Kidney epithelial cell (primary cell): Measurements from ENCODE around the gene B3GALT6. TPM values are rescaled to one million over a fixed set of nuclear protein-coding genes. Genes with fewer than 3 reads are reported as not detected.

Experiments used
- DNase-seq: peaks from one replicate; pipeline ENCODE4 v3.0.0-alpha.2; 2010; ENCODE audit warnings: low read depth
- H3K27me3 ChIP-seq: 2 replicates; pipeline ENCODE4 v1.6.0; 2011; ENCODE audit warnings: low read length; ENCODE audit not compliant: control insufficient read depth, insufficient read depth
- H3K36me3 ChIP-seq: 2 replicates; pipeline ENCODE4 v1.5.1; 2011; ENCODE audit warnings: low read length; ENCODE audit not compliant: control insufficient read depth, insufficient read depth
- H3K4me3 ChIP-seq: 2 replicates; pipeline ENCODE4 v1.5.1; 2011; ENCODE audit warnings: low read depth, mild to moderate bottlenecking, control low read depth, low read length
- total RNA-seq: library from RNA; depleted of rRNA; stranded (reverse); fragments of >200 nt; gene quantifications from 2 replicates; pipeline ENCODE4 v1.2.3, GENCODE V29; 2015
- TF ChIP-seq, protein P1 (sequence below): IDR thresholded peaks from 2 replicates; pipeline ENCODE4 v1.5.1; 2011; ENCODE audit warnings: mild to moderate bottlenecking, moderate library complexity, low read length, control low read depth, inconsistent platforms; ENCODE audit not compliant: insufficient read depth, poor library complexity, severe bottlenecking

B3GALT6 gene
- total RNA-seq, 1 donor from 2014 or later, result 43.7 TPM

GRCh38 chr1:1229770-1230169 lies 2.3 kb upstream of the B3GALT6 start:
- DNase-seq, result no peak
- no peak overlapping the region for H3K4me3 ChIP-seq

DNA sequence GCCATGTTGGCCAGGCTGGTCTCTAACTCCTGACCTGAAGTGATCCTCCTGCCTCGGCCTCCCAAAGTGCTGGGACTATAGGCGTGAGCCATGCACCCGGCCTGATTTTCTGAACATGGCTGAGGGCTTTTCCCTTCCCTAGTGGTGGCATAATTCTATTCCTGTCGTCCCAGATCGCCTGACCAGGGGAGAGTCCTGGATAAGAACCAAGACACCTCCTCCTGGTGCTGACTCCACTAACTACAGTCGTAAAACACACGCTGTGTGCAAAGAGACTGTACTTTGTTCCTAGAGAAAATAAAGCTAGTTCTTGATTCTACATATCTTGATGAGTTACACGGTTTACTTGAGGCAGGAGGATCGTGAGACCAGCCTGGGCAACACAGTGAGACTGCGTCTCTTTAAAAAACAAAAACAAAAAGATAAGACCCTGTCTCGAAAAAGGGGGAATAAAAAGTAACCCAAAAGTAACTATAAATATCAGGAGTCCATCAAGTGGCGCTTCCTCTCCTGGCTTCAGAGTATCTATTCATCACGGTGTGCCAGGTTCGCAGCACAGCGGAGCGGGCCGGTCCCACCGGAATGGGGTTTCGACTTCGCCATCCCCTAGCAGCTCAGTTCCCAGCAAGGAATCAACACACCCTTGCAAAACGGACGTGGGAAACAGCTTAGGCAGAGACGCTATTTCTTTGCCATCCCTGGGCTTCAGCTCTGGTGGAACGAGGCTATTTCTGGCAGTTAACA lies 1.2 kb upstream of the B3GALT6 start:
- H3K36me3 ChIP-seq, result peaks cover 6% of the 10 kb centered on the region
- peak overlapping the region; percentile 87 for H3K4me3 ChIP-seq
- no peak for DNase-seq
- H3K27me3 ChIP-seq, result no peaks in the 10 kb centered on the region
- TF ChIP-seq, protein P1, sequence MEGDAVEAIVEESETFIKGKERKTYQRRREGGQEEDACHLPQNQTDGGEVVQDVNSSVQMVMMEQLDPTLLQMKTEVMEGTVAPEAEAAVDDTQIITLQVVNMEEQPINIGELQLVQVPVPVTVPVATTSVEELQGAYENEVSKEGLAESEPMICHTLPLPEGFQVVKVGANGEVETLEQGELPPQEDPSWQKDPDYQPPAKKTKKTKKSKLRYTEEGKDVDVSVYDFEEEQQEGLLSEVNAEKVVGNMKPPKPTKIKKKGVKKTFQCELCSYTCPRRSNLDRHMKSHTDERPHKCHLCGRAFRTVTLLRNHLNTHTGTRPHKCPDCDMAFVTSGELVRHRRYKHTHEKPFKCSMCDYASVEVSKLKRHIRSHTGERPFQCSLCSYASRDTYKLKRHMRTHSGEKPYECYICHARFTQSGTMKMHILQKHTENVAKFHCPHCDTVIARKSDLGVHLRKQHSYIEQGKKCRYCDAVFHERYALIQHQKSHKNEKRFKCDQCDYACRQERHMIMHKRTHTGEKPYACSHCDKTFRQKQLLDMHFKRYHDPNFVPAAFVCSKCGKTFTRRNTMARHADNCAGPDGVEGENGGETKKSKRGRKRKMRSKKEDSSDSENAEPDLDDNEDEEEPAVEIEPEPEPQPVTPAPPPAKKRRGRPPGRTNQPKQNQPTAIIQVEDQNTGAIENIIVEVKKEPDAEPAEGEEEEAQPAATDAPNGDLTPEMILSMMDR, result peak; percentile 37

More at GRCh38 chr1:1229770-1230169, 2.3 kb upstream of the B3GALT6 start:
- peaks cover 6% of the 10 kb centered on the region for H3K36me3 ChIP-seq
- TF ChIP-seq, protein P1, result no peak
- no peaks in the 10 kb centered on the region for H3K27me3 ChIP-seq

GRCh38 chr1:1231400-1232207 lies 433 bp upstream of the B3GALT6 start, which contains the start of gene SDF4:
TSS of gene SDF4 (minus strand) at chr1:1232001. CDS start at chr1:1228772, 3,229 bp downstream.
- TF ChIP-seq, protein P1, result no peak
- peaks cover 6% of the 10 kb centered on the region for H3K36me3 ChIP-seq
- peak; percentile 77 for DNase-seq
- H3K27me3 ChIP-seq, result no peaks in the 10 kb centered on the region
- peak within 1 kb of the TSS; percentile 87 for H3K4me3 ChIP-seq

GRCh38 chr1:1232796-1233566 lies 944 bp downstream of the B3GALT6 start:
- TF ChIP-seq, protein P1, result no peak
- DNase-seq, result no peak
- H3K27me3 ChIP-seq, result peaks cover 3% of the 10 kb centered on the region
- peaks cover 2% of the 10 kb centered on the region for H3K36me3 ChIP-seq
- no peak overlapping the region for H3K4me3 ChIP-seq

DNA sequence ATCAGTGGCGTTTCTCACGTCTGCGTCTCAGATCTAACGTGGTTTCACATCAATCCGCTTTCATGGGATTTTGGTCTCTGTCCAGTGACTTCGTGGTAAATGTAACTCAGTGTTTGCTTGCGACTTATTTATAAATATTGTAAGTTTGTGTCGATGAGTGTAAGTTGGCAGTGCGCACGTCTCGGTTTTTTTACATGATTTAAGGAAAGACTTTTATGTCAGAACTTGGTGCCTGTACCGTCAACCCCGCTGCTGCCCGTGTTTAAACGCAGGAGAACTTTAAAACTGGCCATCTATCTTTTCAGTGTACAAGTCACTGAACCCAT lies 1.5 kb downstream of the B3GALT6 start:
- no peak overlapping the region for H3K4me3 ChIP-seq
- no peak for DNase-seq

More for the DNA sequence above, 1.5 kb downstream of the B3GALT6 start:
- TF ChIP-seq, protein P1, result no peak
- Histone ChIP-seq H3K27me3 (peaks cover 4% of the 10 kb centered on the region), H3K36me3 (peaks cover 2% of the 10 kb centered on the region)
